GM21717 (cell line): ENCODE data around the gene KRTDAP.
"Not testable (repeated sequence)": the region's sequence is repeated elsewhere in the genome, so short reads cannot be mapped to it uniquely, and the experiment has no call there.

Source experiments
- ATAC-seq: cut with Tn5 transposase; IDR thresholded peaks from one replicate; pipeline ENCODE4 v1.9.1; 2021; ENCODE audit warnings: mild to moderate bottlenecking, moderate library complexity; ENCODE audit not compliant: unreplicated experiment

Gene KRTDAP

DNA sequence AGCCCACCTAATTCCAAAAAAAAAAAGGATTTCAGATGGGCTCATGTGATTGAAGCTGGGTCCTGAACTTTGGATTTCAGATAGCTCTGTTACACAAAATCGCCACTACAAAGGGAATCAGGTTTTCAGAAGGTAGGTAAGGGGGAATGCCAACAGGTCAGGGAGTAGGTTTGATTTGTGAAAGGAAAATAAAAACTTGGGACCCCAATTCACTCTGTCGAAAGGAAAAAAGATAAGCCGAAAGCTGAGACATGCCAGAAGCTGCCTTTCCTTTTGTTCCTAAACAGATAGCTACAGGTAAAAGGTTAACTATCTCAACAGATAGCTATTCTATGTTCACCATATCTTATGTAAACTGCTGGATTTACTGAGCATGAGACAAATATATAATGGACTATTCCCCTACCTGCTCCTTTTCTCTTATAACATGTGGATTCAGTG is 4.0 kb downstream of the KRTDAP start:
- no peak for ATAC-seq

DNA sequence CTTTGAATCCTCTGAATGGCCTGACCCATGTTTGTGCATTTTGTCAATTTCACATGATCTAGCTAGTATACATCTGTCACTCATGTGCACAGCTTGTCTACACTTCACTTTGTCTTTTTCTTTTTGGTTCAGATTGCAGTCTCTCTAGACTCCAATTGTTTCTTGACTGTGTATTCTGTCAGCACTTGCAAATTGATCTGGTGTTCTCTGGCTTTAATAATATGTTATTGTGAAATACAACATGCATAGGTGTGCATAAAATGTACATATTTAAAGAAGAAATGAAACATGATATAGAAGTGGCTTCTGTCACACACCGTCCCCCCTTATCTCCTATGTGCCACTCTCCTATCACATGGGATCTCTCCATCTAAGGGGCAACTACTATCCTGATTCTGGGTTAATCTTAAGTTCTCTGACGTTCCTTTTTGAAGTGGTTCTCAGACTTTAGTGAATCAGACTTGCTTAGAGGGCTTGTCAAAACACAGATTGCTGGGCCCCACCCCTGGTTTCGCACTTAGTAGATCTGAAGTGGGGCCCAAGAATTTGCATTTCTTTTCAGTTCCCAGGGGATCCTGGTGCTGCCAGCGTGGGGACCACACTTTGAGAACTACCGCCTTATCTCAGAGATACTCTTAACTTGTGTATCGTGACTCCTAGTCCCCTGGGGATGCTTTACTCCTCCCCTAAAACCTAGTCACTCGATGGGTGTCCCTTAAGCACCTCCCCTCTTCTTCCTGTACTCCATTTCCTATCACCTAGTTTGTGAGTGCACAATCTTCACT is 5.8 kb downstream of the KRTDAP start:
- ATAC-seq, result no peak

DNA sequence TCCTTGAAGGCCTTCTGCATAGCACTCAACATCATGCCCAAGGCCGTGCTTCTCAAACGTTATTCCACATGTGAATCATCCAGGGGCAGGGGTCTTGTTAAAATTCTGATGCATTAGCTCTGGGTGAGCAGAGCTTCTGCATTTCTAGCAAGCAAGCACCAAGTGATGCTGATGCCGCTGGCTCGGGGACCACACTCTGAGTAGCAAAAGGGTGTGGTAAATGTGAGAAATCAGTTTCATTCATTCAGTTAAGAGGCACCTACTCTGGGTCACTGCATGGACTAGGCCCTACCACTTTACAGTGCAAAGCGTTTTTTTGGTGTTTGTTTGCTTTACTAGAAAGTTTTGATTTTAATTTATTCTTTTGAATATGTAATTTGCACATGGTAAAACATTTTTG is 7.2 kb downstream of the KRTDAP start:
- ATAC-seq, result no peak

DNA sequence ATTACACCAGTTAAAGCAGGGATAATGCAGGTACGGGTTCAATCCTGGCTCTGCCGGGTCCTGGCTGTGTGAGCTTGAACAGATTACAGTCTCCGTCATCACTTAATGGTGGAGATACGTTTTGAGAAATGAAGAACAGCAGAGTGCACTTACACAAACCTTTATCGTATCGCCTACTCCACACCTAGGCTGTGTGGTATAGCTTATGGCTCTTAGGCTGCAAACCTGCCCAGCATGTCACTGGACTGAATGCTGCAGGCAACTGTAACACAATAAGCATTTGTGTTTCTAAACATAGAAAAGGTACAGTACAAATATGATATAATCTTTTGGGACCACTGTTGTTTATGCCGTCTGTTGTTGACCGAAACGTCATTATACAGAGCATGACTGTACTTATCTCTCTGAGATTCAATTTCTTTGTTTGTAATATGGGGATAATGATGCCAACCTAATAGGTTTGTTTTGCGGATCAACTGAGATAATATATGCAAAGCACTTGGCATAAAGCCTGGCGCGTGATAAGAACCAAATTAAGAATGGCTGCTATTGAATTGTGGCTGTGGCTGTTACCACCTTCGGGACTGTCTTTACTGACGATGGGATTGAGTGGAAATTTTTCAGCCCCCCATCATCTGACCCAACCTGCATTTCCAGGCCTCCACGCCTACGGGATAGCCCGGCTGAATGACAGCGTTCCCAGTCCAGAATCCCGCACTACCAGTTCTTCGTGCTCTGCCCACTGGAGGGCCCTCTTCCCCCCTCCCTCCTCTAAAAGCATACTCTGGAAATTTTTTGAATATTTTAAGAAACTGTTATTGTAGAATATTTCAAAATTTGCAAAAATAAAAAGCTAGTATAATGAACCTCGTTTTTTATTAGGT is 11.2 kb downstream of the KRTDAP start:
- ATAC-seq, result no peak

DNA sequence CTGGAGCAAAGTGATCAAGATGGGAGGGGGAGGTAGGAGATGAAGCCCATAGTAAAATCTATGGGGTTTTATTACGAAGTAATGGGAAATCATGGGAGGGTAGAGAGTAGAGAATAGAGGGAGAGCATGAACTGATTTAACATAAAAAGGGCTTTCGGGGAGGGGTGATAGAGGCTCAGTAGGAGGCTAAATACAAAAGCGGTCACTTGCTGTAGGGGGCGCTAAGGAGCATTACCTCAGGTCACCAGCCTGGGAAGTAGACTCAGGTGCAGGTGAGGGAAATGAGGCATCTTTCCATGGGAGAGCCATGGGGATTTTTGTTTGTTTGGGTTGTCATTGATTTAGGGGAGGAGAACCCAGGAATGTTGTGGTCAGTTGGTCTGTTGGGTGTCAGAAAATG is 14.1 kb downstream of the KRTDAP start:
- no peak for ATAC-seq

DNA sequence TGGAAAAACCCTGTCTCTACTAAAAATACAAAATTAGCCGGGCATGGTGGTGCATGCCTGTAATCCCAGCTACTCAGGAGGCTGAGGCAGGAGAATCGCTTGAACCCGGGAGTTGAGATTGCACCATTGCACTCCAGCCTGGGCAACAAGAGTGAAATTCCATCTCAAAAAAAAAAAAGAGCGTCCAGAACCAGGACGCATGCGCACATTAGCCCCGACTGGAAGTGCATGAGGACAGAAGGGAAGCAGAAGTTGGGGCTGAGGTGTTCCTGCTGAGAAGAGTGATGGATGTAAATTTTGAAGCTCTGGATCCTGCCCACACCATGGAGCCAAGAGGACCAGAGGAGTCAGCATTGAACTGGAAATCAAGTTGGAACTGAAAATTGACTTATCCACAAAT is 15.7 kb downstream of the KRTDAP start:
- ATAC-seq, result not testable (repeated sequence)

DNA sequence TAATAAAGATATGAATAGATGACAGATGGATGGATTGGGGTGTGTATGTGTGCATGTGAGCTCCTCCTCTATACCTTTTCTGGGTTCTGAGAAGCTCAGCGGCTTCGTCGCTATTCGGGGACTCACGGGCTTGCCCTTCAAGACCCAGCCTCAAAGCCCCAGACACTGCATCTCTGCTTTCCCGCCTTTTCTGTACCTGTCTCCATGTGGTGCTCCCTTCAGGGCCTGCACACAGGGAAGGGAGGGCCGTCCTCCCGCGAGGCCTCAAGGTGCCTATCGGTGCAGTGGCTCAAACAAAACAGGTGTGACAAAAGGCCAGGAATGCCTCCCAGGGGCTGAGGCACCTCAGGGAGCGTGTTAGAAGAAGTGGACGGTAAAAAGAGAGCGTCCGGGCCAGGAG is 16.2 kb downstream of the KRTDAP start:
- no peak for ATAC-seq

DNA sequence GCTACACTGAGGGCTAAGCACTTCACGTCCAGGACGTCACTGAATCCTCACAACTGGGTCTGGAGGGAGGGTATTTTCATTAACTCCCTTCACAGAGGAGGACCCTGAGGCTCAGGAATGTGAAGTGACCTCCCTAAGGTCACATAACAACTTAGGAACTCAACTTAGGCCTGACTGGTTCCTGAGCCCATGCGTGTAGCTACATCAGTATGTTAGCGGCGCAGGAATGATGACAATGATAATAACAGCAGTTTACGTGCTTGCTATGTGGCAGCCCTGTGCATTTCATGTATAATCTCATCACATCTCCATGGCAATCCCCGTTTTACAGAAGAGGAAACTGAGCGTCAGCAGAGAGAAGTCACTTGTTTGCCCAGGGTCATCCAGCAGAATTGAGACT is 18.3 kb downstream of the KRTDAP start:
- ATAC-seq, result no peak

DNA sequence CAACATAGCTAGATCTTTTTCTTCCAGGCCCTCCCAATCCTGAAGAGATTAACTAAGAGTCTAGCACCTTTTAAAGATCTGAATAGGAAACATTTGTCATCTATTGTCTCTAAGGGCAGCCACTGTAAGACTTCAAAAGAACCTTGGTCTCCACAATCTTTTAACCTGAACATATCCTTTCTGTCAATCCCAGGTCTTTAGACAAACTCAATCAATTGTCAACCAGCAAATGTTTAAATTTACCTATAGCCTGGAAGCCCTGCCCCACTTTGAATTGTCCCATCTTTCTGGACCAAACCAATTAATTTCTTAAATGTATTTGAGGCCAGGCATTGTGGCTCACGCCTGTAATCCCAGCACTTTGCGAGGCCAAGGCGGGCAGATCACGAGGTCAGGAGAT is 19.2 kb downstream of the KRTDAP start:
- ATAC-seq, result not testable (repeated sequence)

DNA sequence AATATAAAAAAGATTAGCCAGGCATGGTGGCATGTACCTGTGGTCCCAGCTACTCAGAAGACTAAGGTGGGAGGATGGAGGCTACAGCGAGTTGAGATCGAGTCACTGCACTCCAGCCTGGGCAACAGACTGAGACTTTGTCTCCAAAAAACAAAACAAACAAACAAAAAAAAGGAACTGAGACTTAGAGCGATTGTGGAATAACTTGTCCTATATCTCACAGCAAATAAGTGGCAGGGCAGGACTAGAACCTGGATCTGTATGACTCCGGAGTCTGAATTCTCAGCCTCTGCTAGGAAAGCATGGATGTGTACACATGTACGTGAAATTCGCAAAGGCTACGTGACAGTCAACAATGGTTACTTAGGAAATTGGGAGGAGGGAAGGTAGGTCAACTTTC is 20.1 kb downstream of the KRTDAP start:
- no peak for ATAC-seq

DNA sequence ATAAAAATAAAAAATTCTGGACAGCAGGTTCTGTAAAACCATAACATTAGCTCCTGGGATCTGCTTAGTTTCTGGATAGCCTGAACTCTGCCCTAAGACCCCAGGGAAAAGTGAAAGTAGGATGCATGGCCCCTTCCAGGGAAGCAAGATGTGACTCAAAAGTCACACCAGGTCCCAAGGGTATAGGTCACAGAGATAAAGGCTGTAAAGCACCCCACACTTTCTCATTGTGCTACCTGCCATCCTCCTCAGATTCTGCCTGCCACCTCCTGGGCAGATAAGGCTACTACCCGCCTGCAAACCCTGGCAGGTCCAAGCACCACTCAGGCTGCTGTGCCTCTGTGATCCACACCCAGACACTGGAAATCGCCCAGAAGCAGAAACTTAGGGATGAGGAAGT is 21.6 kb downstream of the KRTDAP start:
- no peak for ATAC-seq

DNA sequence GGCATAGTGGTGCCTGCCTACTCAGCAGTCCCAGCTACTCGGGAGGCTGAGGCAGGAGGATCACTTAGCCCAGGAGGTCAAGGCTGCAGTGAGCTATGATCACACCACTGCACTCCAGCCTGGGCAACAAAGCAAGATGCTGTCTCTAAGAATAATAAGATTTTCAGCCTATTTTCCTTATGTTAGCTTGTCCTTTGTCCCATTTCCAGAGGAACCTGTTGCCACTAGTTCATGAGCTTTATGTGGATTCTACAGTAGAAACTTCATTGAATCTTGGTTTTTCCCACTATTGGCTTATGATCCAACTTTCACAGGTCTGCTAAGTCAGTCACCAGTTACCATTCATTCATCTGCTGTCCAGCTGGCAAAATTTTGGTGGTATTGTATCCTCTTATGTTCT is 24.0 kb downstream of the KRTDAP start:
- ATAC-seq, result no peak

DNA sequence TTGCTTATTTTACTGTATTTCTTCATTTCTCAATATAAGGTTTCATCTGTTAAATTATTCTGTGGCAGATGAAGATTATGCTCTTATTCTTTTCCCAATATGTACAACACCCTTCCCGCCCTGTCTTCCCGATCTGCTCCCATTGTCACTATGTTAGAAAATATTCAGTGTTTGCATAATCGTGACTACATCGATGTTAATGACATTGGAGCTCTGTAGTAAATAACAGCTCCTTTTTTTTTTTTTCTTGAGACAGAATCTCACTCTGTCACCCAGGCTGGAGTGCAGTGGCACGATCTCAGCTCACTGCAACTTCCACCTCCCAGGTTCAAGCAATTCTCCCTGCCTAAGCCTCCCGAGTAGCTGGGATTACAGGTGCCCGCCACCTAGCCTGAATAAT is 27.3 kb downstream of the KRTDAP start:
- not testable (repeated sequence) for ATAC-seq

DNA sequence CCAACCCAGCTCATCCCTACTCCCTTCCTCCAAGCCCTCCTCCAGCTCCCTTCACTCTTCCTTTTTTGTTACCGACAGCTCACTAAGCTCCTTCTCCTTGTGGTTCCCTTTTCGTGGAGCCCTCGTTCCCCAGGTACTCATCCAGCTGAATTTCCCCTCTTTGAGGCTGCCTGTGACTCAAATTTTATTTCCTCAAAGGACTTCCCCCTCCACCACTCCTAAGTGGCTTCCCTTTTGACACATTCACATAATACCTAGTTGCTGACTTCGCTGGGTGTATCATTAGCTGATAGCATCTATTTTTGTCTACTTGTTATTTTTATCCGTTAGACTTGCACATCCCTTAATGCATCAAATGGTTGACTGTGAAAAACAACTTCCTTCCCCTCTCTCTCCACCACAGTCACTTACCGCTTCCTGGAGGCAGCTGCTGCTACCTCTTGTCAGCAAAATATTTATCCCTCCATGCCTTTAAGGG is 27.7 kb downstream of the KRTDAP start:
- ATAC-seq, result peak; percentile 46

DNA sequence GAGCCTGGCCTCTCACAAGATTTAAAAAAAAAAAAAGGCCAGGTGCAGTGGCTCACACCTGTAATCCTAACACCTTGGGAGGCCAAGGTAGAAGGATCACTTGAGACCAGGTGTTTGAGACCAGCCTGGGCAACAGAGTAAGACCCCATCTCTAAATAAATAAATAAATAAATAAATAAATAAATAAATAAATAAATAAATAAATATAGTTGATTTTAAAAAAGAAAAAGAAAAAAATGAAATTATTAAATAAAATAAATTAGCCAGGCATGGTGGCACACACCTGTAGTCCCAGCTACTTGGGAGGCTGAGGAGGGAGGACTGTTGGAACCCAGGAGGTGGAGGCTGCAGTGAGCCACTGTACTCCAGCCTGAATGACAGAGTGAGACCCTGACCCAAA is 28.5 kb downstream of the KRTDAP start:
- not testable (repeated sequence) for ATAC-seq

DNA sequence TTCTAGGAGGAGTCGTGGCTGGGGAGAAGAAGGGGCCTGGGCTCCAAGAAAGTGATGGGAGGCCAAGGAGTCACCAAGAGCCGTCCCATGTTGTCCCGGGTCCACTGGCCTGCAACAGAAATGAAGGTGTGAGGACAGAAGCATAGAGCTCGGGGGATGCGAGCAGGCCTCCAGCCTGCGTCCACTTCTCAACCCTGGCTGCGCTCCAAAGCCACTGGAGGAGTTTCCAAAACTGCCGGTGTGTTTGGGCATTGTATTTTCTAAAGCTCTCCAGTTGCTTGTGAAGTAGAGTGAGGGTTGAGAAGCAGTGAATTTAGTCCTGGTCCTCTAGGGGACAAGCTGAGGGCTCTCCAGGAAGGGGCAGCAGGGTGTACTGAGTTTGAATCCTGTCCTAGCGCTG is 29.2 kb downstream of the KRTDAP start:
- no peak for ATAC-seq

DNA sequence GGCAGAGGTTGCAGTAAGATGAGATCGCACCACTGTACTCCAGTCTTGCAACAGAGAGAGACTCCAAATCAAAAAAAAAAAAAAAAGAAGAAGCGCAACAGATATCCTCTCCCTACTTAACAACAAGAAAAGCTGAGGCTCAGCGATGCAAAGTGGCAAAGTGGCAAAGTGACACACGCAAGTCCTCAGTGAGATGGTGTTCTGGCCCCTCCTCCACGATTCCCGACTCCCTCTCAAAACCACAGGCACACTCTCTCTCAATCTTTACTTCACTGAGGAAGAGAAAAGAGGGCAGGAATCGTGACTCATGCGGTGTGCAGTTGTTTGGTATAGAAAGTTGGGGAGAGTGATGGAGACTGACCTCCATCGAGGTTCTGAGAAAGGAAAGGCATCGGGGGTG is 29.7 kb downstream of the KRTDAP start:
- no peak for ATAC-seq

DNA sequence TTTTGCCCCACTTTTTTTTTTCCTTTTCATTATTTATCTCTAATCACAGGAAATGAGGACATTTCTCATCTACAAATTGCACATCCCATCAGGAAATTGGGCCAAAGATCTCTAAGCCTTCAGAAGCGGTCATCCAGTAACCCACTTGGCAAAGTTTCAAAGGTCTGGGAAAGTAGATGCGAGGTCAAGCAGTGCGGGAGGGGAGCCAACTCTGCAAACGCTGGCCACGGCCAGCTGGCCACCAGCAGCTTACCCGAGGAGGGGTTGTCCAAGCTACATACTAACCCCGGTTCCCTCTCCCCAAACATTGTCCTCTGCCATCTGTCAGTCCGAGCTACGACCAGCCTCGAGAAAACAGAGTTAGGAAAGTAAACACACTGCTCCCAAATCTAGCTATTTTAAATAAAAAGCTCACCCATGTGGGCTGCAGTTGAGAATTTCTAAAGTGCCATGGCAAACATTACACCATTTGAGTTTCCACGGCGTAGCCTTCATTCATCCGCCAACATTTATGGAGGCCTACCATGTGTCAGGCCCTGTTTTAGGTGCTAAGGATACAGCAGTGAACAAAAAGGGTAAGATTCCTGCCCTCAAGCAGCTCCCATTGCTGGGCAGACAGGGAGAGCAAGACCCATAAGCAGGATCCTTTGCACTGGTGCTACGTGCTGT is 30.7 kb downstream of the KRTDAP start:
- no peak for ATAC-seq

DNA sequence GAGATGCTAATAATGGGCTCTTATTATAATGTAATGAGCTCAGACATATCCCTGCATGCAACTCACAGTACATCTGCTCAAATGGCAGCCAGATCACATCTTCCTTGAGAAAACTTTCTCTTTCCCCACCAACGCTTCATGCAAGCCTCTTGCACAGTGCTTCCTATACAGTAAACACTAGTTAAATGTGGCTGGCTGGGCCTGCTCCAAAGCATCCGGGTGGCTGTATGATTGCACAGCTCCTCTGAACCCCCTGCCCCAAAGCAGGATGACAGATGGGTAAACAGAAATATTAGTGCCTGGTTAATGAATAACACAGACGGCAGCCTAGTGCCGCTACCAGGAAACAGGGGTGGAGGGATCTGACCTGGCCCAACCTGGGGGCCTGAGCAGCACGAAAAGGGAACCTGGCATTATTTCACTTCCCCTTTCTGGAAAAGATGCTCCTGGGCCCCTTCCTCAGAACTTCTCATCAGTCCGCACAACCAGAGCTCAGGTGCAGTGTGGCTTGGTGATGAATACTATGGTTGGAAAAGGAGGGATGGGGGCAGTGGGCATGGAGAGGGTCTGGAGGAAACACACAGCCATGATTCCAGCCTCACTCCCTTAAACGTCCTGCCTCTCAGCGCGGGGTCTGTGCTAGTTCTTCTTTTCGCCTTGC is 31.4 kb downstream of the KRTDAP start:
- ATAC-seq, result peak; percentile 41

DNA sequence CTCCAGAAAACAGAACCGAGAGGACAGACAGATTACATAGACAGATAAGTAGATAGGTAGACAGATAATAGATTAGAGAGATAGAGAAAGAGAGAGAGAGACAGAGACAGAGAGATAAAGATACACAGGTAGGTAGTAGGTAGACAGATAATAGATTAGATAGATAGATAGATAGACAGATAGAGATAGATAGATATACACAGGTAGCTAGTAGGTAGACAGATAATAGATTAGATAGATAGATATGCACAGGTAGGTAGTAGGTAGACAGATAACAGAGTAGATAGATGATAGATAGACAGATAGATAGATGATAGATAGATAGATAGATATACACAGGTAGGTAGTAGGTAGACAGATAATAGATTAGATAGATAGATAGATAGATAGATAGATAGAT is 32.1 kb downstream of the KRTDAP start:
- ATAC-seq, result no peak

DNA sequence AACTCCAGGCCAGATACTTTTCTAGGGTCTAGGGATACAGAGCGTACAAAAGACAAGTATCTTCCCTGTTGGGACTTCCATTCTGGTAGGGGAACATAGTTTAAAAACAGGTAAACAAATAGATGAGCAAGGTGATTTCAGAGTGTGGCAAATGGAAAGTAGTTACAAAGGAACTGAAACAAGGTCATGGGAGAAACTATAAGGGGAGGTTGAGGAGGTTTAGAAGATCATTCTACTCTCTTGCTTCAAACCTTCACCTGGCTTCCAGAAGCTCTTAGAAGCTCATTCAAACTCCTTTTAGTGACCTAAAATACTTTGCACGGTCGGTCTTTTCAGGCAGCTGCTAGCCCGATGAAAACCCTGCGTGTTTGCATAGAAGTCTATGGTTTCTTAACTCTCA is 33.1 kb downstream of the KRTDAP start:
- no peak for ATAC-seq
